ENCODE results near the gene BAHCC1.

BAHCC1 gene

GRCh38 chr17:81368161-81369022, 26.9 kb upstream of the BAHCC1 start:
- DNase-seq: no peak

- no peak for DNase-seq
These were observed 25.0 kb upstream of the BAHCC1 start for GRCh38 chr17:81370294-81370693.

- DNase-seq: peak in 1 of 3 experiments; percentile 42
These were observed 23.1 kb upstream of the BAHCC1 start for GRCh38 chr17:81371910-81372760.

GRCh38 chr17:81373536-81374160, 21.6 kb upstream of the BAHCC1 start:
- DNase-seq: no peak

DNA sequence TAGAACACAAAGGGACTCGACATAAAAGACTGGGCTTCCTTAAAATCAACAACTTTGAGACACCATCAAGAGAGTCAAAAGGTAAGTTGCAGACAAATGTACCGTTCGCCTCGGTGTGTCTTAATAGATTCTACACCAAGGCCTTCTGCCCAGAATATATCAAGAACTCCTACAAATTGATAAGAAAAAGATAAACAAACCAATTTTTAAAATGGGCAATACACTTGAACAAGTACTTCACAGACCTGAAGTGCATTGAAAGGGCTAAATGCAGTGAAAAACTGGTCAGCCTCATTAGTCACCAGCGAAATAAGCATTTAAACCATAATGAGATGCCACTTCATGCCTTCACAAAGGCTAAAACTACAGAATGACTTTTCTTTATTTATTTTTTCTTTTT, 20.4 kb upstream of the BAHCC1 start:
- no peak for DNase-seq

DNA sequence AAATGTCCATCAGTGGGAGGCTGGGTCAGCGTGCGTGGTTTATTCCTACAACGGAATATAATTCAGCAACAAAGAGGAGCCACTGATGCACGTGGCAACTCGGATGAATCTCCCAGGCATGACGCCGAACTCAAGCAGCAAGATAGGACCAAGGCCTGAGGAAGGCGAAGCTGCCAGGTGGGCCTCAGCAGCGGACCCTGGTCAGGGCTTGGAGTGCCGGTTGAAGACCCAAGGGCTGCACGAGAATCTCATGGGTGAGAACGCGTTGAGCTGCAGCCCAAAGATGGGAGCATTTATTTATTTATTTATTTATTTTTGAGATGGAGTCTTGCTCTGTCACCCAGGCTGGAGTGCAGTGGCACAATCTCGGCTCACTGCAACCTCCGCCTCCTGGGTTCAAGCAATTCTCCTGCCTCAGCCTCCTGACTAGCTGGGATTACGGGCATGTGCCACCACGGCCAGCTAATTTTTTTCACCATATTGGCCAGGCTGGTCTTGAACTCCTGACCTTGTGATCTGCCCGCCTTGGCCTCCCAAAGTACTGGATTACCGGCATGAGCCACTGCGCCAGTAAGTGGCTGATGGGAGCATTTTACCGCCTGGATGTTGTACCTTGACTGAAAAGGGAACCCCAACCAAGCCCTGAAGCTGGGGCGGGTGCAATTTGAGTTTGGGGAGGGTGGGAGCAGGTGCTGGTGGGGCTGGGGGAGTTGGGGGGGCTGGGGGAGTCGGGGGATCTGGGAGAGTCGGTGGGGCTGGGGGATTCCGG, 18.1 kb upstream of the BAHCC1 start:
- DNase-seq: no peak

DNA sequence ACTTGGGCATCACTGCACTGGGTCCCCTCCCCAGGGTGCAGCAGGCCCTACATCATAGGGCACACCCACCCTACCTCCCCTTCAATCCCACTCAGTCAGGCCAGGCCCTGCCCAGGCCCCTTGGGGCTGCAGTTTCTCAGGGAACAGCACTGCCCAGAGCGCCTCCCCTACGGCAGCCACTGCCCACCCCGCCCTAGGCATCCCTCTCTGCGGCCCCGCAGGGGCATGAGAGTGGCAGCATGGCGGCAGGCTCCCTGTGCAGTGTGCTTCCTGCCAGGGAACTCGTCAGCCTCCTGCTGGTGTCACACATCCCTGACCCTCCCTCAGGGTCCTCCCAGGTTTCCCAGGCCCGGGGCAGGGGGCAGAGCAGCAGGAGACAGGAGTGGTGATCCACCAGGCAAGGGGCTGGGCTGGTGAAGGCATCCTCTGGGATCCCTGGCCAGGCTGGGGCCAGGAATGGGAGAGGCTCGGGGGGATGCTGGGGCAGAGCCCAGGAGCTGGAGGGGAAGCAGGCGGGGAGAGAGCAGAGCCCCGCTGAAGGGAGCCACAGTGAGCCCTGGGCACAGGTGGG, 16.2 kb upstream of the BAHCC1 start:
- no peak for DNase-seq

GRCh38 chr17:81379523-81379942, 15.7 kb upstream of the BAHCC1 start:
- DNase-seq: no peak

DNA sequence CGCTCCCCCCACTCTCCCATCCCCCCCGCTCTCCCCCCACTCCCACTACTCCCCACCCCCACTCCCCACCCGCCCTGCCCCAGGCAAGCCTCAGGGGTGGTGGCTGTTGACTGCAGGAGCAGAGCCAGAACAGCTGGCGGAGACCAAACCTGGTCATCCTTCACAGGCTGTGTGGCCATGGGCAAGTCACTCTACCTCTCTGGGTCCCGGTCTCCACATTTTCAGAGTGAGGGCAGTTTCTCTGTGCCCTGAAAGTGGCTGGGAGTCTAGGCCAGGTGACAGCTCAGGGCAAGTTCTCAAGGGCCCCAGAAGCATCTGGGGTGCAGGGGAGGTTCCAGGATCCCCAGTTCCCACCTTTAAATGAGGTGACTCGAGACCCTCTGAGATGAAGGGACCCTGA, 15.1 kb upstream of the BAHCC1 start:
- no peak for DNase-seq

GRCh38 chr17:81380666-81381518, 14.4 kb upstream of the BAHCC1 start:
- no peak for DNase-seq

GRCh38 chr17:81381632-81382577, 13.4 kb upstream of the BAHCC1 start:
- no peak for DNase-seq

- DNase-seq: peak in 1 of 3 experiments; percentile 17
These were observed 12.4 kb upstream of the BAHCC1 start for GRCh38 chr17:81382851-81383250.

GRCh38 chr17:81383504-81384421, 11.5 kb upstream of the BAHCC1 start:
- no peak for DNase-seq

DNA sequence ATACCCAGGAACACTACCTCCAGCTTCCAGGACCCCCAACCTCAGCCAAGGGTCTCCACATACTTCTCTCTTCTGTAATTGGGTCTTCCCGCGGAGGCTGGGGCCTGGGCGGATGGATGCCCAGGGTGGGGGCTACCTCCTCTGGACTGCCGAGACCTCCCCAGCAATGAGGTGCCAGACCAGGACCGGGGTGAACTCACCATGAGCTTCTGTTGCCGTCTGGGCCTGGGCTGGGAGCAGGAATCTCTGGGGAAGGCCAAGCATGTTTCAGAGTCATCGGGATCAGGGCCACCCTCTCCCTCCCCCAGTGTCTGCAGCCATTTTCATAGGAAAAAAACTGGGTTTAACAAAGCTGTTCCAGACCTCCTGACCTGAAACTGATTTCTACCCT, 10.3 kb upstream of the BAHCC1 start:
- no peak for DNase-seq

DNA sequence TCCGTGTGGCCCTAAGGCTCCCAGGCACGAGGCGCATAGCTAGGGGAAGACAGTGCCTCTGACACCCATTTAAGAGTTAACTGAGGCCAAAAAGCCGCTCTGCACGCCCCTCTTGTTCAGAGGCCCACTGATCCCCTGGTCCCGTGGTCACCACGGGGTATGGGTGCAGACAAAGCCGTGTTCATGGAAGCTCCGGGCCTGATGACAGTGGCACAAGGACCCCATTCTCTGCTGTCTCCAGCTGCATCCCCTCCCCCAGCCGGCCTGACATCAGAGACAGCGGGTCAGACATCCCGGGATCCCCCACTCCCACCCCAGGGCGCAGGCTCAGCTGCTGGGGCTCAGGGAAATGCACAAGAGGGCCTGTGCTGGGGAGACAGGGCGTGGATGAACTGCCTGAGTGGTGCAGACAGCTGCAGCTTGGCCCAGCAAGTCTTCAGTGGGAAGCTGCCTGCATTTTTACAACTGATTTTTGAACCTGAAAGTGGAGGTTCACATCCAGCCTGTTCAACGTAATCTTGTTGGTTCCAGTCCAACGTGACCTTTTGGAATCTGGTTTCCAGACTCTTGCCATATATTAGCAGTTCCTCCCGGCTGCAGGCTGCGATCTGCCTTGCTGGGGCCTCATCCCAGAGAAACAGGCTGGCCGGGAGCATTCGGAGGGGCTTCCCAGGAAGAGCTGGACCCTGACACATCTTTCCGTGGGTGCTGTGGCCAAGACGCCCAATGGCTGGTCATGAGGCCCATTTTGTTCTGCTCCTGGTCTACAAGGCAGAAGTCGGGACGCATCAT, 9.7 kb upstream of the BAHCC1 start:
- no peak for DNase-seq

DNA sequence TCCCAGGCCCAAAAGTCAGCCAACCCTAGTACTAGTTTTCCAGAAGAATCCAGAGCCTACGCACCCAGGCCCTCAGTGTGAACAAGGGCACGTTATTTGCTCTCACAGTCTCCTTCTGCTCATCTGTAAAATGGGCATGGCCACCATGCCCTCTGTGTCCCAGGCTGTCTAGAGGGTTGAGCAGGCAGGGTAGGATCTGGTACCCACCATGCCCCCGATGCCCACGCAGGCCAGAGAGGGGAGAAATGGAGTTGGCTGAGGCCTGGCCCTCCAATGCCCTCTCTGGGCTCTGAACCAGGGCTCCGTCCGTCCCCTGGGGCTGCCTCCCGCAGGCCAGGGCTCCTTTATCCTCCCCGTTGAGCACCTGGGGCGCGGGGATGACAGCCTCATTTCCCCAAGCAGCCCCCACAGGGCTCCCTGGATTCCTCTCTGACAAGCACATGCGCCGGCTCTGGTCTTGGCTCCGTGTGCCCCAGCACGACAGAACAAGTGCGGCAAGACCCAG, 9.1 kb upstream of the BAHCC1 start:
- no peak for DNase-seq

DNA sequence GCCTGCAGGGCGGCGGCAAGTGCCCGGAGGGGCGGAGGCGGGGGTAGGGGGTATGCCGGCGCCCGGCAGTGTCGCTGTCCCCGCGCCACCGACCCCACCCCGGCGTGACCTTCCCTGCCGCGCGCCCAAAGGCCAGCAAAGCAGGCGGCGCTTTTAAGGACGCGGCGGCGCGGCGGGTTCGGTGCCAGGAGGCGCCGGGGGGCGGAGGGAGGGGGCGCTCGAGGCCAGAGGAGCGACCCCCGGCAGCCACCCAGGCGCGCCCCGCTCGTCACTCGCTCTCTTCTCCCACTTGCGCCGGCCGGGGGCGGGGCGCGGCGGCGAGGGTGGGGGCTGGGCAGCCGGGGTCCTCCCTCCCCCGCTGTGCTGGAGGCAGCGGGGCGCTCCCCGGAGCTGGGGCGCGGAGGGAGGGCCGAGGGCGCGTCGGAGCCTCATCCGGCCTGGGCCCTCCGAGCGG, 8.6 kb upstream of the BAHCC1 start:
- DNase-seq: peak; percentile 20 to 72 (median 64)
